ENCODE data around the gene LZTR1. TPM values are rescaled to one million over a fixed set of nuclear protein-coding genes. Genes with fewer than 3 reads are reported as not detected.

The LZTR1 gene
- total and polyA plus RNA-seq, 2 of the 8 experiments (the other 6 are each of a cell fraction or from before 2014, with no cell fraction given) = 22.3 to 31.0 TPM

GRCh38 chr22:20998411-20999336 is 16.6 kb downstream of the LZTR1 start:
- Histone ChIP-seq H3K56ac (replicated peaks; ENCODE audit: insufficient read length, low read depth, low read length) (no peak overlapping the region), H3K4me3 (ENCODE audit: extremely low read depth in 1 of 4, insufficient read depth in 2 of 4, low read depth in 3 of 4, low read length in 4 of 4) (no peak overlapping the region), H3K14ac (ENCODE audit: insufficient read length) (no peak overlapping the region), H4K20me1 (replicated peaks in 1 of 2; ENCODE audit: control insufficient read depth in 1 of 2, insufficient read depth in 2 of 2, low read length in 2 of 2) (peaks cover 6 to 10% of the 10 kb centered on the region in 2 experiments), H3K79me1 (ENCODE audit: low read depth, low read length) (peaks cover 2% of the 10 kb centered on the region; the same call in 1 of the 2 replicates), H3K9ac (replicated peaks in 1 of 4; ENCODE audit: extremely low read depth in 1 of 4, low read depth in 3 of 4, low read length in 3 of 4) (no peak overlapping the region), H4K8ac (ENCODE audit: extremely low read depth, insufficient read depth, low read length) (no peak overlapping the region), H3K18ac (ENCODE audit: extremely low read depth, low read length) (no peak overlapping the region), H2BK5ac (ENCODE audit: low read depth, low read length) (no peak overlapping the region), H4K91ac (replicated peaks; ENCODE audit: insufficient read length, low read length) (no peak overlapping the region), H3K36me3 (ENCODE audit: control insufficient read depth in 2 of 4, insufficient read depth in 4 of 4, low read length in 3 of 4) (peaks cover 2 to 7% (median 5%) of the 10 kb centered on the region in 4 experiments; a peak in 5 of 8 replicates), H2AK5ac (ENCODE audit: low read depth, low read length) (no peak overlapping the region), H2AFZ (ENCODE audit: low read length) (no peak overlapping the region), H3K9me3 (ENCODE audit: insufficient read depth in 2 of 2, low read depth in 1 of 2, low read length in 1 of 2) (no peaks in the 10 kb centered on the region), H3K23ac (ENCODE audit: insufficient read length) (no peak overlapping the region), H3K79me2 (ENCODE audit: control insufficient read depth in 1 of 2, insufficient read depth in 2 of 2, low read length in 2 of 2) (no peaks in the 10 kb centered on the region; a peak in 1 of 4 replicates), H4K5ac (ENCODE audit: insufficient read length, low read depth, low read length) (no peak overlapping the region), H3K27me3 (replicated peaks in 1 of 4; ENCODE audit: control insufficient read depth in 3 of 4, extremely low read depth in 1 of 4, insufficient read depth in 3 of 4, low read length in 3 of 4) (no peaks in the 10 kb centered on the region), H3K4ac (replicated peaks; ENCODE audit: insufficient read length, low read depth, low read length) (no peak overlapping the region), H3K23me2 (ENCODE audit: low read depth, low read length) (peaks cover 12% of the 10 kb centered on the region; the same call in 1 of the 2 replicates), H2BK15ac (ENCODE audit: low read length) (no peak overlapping the region), H2BK20ac (ENCODE audit: low read length) (no peak overlapping the region), H3K27ac (ENCODE audit: low read depth, low read length) (no peak overlapping the region), H2BK12ac (ENCODE audit: low read depth, low read length) (no peak overlapping the region), H3K4me2 (ENCODE audit: insufficient read depth in 1 of 2, low read depth in 2 of 2, low read length in 2 of 2) (no peak overlapping the region), H3K4me1 (replicated peaks in 1 of 4; ENCODE audit: control insufficient read depth in 3 of 4, insufficient read depth in 4 of 4, low read length in 3 of 4) (peaks cover 0 to 12% (median 8%) of the 10 kb centered on the region in 4 experiments; a peak in 5 of 7 replicates), H2BK120ac (replicated peaks; ENCODE audit: low read depth, low read length) (no peak overlapping the region)
- WGBS, 2 experiments (ENCODE audit: extremely low coverage in 1 of 2, insufficient coverage in 1 of 2, insufficient read length in 1 of 2, insufficient replicate concordance in 2 of 2, low coverage in 1 of 2, low lambda C conversion rate in 2 of 2, missing lambda C conversion rate in 1 of 2) = 84% methylated on average over 7 of the region's 7 CpGs; no CpG with 5 or more reads in 1 of the 2 experiments
- CTCF ChIA-PET (ENCODE audit: partially characterized antibody) = interaction anchor here (0.7 to 1.7 kb wide), 6 partner anchors 9 to 113 kb away, joined by 3 to 6 read pairs (median 4); no protein-coding TSS in a partner anchor
- FAIRE-seq = no peak
- no peak for DNase-seq (ENCODE audit: low read depth in 1 of 2, low spot score in 2 of 2)
- POLR2A ChIA-PET (ENCODE audit: partially characterized antibody) = interaction anchor here (0.8 to 5.5 kb wide), 8 partner anchors 8 to 45 kb away, joined by 3 to 45 read pairs (median 4); partner anchors contain the start of gene LZTR1
- TF ChIP-seq BCL11A (IDR thresholded peaks at IDR 0.05; ENCODE audit: low read depth in 2 of 2, low read length in 2 of 2) (no peak), POLR2AphosphoS5 (IDR thresholded peaks at IDR 0.05; ENCODE audit: low read depth, low read length) (peak; percentile 56; the same call in 1 of the 2 replicates)
